ENCODE measurements around the gene RTEL1.

RTEL1 gene

DNA sequence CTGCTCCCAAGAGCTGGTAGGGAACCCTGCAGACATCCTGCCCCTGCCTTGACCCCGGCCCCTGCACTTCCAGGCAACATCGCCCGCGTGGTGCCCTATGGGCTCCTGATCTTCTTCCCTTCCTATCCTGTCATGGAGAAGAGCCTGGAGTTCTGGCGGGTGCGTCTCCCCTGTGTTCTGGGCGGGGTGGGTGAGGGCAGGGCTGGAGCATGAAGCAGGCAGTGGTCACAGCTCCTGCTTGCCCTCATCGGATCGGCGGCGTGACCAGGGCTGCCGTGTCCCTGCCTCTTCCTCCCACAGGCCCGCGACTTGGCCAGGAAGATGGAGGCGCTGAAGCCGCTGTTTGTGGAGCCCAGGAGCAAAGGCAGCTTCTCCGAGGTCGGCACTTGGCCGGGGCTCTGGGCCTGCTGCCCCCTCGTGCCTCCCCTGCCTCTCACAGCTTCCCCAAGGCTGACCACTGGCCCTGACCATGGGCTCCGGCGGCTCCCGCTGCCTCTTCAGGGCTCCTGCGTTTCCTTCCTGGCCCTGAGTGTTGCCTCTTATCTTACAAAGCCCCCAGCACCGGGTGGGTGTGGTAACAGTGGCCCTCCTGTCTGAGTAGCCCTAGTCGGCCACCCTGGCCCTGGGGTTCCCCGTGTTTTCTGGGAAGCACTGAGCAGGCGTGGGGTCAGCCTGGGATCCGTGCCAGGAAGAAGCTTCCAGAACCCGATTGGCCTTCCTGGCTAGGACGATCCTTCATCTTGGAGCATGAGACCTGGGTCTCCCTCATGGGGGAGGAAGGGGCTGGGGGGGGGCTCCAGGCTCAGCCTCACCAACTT lies 30.3 kb downstream of the RTEL1 start:
- TF ChIP-seq SNAI2 (CRISPR knock-in tag; IDR thresholded peaks at IDR 0.05) (no peak), TCF4 (CRISPR knock-in tag; IDR thresholded peaks at IDR 0.05; ENCODE audit: borderline replicate concordance) (no peak), OSR1 (CRISPR knock-in tag; IDR thresholded peaks at IDR 0.05) (no peak), ZFP3 (CRISPR knock-in tag; IDR thresholded peaks at IDR 0.05) (no peak), ZNF70 (CRISPR knock-in tag; IDR thresholded peaks at IDR 0.05) (no peak), ZC3H10 (CRISPR knock-in tag; IDR thresholded peaks at IDR 0.05) (no peak), ESRRG (CRISPR knock-in tag; IDR thresholded peaks at IDR 0.05) (no peak), GLIS3 (CRISPR knock-in tag; IDR thresholded peaks at IDR 0.05) (no peak), ZNF565 (CRISPR knock-in tag; conservative IDR thresholded peaks at IDR 0.05; ENCODE audit: low read depth) (no peak)
- TF ChIP-seq, protein P1, sequence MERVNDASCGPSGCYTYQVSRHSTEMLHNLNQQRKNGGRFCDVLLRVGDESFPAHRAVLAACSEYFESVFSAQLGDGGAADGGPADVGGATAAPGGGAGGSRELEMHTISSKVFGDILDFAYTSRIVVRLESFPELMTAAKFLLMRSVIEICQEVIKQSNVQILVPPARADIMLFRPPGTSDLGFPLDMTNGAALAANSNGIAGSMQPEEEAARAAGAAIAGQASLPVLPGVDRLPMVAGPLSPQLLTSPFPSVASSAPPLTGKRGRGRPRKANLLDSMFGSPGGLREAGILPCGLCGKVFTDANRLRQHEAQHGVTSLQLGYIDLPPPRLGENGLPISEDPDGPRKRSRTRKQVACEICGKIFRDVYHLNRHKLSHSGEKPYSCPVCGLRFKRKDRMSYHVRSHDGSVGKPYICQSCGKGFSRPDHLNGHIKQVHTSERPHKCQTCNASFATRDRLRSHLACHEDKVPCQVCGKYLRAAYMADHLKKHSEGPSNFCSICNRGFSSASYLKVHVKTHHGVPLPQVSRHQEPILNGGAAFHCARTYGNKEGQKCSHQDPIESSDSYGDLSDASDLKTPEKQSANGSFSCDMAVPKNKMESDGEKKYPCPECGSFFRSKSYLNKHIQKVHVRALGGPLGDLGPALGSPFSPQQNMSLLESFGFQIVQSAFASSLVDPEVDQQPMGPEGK (CRISPR knock-in tag; IDR thresholded peaks at IDR 0.05; ENCODE audit: borderline replicate concordance) = no peak
- TF ChIP-seq, protein P2, sequence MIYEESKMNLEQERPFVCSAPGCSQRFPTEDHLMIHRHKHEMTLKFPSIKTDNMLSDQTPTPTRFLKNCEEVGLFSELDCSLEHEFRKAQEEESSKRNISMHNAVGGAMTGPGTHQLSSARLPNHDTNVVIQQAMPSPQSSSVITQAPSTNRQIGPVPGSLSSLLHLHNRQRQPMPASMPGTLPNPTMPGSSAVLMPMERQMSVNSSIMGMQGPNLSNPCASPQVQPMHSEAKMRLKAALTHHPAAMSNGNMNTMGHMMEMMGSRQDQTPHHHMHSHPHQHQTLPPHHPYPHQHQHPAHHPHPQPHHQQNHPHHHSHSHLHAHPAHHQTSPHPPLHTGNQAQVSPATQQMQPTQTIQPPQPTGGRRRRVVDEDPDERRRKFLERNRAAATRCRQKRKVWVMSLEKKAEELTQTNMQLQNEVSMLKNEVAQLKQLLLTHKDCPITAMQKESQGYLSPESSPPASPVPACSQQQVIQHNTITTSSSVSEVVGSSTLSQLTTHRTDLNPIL (CRISPR knock-in tag; IDR thresholded peaks at IDR 0.05; ENCODE audit: low read depth) = no peak
- TF ChIP-seq, protein P3, sequence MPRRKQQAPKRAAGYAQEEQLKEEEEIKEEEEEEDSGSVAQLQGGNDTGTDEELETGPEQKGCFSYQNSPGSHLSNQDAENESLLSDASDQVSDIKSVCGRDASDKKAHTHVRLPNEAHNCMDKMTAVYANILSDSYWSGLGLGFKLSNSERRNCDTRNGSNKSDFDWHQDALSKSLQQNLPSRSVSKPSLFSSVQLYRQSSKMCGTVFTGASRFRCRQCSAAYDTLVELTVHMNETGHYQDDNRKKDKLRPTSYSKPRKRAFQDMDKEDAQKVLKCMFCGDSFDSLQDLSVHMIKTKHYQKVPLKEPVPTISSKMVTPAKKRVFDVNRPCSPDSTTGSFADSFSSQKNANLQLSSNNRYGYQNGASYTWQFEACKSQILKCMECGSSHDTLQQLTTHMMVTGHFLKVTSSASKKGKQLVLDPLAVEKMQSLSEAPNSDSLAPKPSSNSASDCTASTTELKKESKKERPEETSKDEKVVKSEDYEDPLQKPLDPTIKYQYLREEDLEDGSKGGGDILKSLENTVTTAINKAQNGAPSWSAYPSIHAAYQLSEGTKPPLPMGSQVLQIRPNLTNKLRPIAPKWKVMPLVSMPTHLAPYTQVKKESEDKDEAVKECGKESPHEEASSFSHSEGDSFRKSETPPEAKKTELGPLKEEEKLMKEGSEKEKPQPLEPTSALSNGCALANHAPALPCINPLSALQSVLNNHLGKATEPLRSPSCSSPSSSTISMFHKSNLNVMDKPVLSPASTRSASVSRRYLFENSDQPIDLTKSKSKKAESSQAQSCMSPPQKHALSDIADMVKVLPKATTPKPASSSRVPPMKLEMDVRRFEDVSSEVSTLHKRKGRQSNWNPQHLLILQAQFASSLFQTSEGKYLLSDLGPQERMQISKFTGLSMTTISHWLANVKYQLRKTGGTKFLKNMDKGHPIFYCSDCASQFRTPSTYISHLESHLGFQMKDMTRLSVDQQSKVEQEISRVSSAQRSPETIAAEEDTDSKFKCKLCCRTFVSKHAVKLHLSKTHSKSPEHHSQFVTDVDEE (CRISPR knock-in tag; IDR thresholded peaks at IDR 0.05) = no peak
- ATAC-seq = no peak

DNA sequence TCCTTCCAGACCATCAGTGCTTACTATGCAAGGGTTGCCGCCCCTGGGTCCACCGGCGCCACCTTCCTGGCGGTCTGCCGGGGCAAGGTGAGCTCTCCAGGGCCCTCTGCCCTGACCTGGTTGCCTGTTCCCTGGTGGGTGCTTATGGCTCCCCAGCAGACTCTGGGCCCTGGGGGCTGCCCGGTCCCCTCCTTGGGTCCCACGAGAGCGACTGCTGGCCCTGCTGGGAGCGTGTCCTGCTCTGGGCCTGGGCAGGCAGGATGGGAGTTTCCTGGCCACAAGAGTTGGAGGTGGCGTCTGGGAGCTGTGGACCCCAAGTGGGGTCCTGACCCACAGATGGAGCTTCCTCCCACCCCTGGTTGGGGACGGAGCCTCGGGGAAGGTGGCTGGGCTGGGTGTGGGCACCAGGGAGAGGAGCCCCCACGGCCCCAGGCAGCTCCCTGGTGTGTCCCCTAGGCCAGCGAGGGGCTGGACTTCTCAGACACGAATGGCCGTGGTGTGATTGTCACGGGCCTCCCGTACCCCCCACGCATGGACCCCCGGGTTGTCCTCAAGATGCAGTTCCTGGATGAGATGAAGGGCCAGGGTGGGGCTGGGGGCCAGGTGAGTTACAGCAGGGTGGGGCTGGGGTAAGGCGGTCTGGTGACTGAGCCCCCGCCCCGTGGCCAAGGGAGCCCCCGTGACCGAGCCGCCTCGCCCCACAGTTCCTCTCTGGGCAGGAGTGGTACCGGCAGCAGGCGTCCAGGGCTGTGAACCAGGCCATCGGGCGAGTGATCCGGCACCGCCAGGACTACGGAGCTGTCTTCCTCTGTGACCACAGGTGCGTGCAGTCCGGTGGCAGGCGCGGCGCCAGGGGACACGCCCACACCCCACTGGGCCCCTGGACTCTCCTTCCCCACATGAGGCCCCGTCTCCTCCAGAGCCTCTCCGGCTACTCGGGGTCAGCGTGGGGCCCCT lies 31.2 kb downstream of the RTEL1 start:
- no peak for TF ChIP-seq ZNF8 (CRISPR knock-in tag; IDR thresholded peaks at IDR 0.05)
- TF ChIP-seq, protein P2 (CRISPR knock-in tag; IDR thresholded peaks at IDR 0.05; ENCODE audit: low read depth) = no peak
- no peak for TF ChIP-seq ZFP3 (CRISPR knock-in tag; IDR thresholded peaks at IDR 0.05)
- TF ChIP-seq ZNF565 (CRISPR knock-in tag; conservative IDR thresholded peaks at IDR 0.05; ENCODE audit: low read depth) = no peak
- TF ChIP-seq BACH2 (CRISPR knock-in tag; IDR thresholded peaks at IDR 0.05; ENCODE audit: borderline replicate concordance) = no peak
- TF ChIP-seq CSDC2 (CRISPR knock-in tag; IDR thresholded peaks at IDR 0.05) = no peak
- no peak for TF ChIP-seq TCF4 (CRISPR knock-in tag; IDR thresholded peaks at IDR 0.05; ENCODE audit: borderline replicate concordance)
- no peak for TF ChIP-seq TOX (CRISPR knock-in tag; IDR thresholded peaks at IDR 0.05; ENCODE audit: borderline replicate concordance)
- no peak for TF ChIP-seq SNAI2 (CRISPR knock-in tag; IDR thresholded peaks at IDR 0.05)
- TF ChIP-seq ZC3H10 (CRISPR knock-in tag; IDR thresholded peaks at IDR 0.05) = no peak
- no peak for TF ChIP-seq OSR1 (CRISPR knock-in tag; IDR thresholded peaks at IDR 0.05)
- TF ChIP-seq, protein P1 (CRISPR knock-in tag; IDR thresholded peaks at IDR 0.05; ENCODE audit: borderline replicate concordance) = no peak
- TF ChIP-seq, protein P4, sequence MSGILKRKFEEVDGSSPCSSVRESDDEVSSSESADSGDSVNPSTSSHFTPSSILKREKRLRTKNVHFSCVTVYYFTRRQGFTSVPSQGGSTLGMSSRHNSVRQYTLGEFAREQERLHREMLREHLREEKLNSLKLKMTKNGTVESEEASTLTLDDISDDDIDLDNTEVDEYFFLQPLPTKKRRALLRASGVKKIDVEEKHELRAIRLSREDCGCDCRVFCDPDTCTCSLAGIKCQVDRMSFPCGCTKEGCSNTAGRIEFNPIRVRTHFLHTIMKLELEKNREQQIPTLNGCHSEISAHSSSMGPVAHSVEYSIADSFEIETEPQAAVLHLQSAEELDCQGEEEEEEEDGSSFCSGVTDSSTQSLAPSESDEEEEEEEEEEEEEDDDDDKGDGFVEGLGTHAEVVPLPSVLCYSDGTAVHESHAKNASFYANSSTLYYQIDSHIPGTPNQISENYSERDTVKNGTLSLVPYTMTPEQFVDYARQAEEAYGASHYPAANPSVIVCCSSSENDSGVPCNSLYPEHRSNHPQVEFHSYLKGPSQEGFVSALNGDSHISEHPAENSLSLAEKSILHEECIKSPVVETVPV (CRISPR knock-in tag; IDR thresholded peaks at IDR 0.05) = no peak
- TF ChIP-seq PPARA (CRISPR knock-in tag; IDR thresholded peaks at IDR 0.05; ENCODE audit: borderline replicate concordance) = no peak
- TF ChIP-seq GLIS3 (CRISPR knock-in tag; IDR thresholded peaks at IDR 0.05) = no peak
- TF ChIP-seq ISL1 (CRISPR knock-in tag; IDR thresholded peaks at IDR 0.05) = no peak
- TF ChIP-seq ZNF70 (CRISPR knock-in tag; IDR thresholded peaks at IDR 0.05) = no peak

More for the DNA sequence above, 31.2 kb downstream of the RTEL1 start:
- no peak for ATAC-seq

All from SK-N-SH treated with all-trans-retinoic acid at 6 μM for 48 hours (cell line).